Muscle of back (tissue), 11 donors: ENCODE measurements around the gene HARS2. TPM values are rescaled to one million over a fixed set of nuclear protein-coding genes. Genes with fewer than 3 reads are reported as not detected.
"Not testable (repeated sequence)": the region's sequence is repeated elsewhere in the genome, so short reads cannot be mapped to it uniquely, and the experiment has no call there.

Experiments
- DNase-seq, 3 donors: peaks; one replicate each; pipeline versions ENCODE4 v3.0.0 to v3.0.0-alpha.2; 2013
- polyA plus RNA-seq, 10 donors: library from polyadenylated mRNA; unstranded; fragments of 120-200 nt; gene quantifications; one replicate each; pipeline ENCODE4 v1.2.1, GENCODE V29; 2013; ENCODE audit not compliant: insufficient read length in 10 of 10

The HARS2 gene
- polyA plus RNA-seq, 10 donors: 20.5 to 35.9 (median 25.3) TPM

DNA sequence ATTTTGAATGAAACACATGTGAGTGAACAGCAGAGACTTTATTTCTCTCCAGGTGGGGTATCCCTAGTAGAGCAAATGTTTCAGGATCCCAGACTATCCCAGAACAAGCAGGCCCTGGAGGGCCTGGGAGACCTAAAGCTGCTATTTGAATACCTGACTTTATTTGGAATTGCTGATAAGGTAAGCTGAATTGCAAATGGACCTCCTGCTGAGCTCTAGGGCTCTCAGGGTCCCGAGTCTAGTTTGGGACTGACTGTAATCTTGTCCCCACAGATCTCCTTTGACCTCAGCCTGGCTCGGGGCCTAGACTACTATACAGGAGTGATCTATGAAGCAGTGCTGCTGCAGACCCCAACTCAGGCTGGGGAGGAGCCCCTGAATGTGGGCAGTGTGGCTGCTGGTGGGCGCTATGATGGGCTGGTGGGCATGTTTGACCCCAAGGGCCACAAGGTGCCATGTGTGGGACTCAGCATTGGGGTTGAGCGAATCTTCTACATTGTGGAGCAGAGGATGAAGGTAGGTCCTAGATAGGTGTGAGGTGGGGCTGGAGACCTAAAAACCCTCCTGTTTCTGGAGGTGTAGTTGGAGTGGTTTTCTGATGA is 5.7 kb downstream of the HARS2 start:
- no peak for DNase-seq

DNA sequence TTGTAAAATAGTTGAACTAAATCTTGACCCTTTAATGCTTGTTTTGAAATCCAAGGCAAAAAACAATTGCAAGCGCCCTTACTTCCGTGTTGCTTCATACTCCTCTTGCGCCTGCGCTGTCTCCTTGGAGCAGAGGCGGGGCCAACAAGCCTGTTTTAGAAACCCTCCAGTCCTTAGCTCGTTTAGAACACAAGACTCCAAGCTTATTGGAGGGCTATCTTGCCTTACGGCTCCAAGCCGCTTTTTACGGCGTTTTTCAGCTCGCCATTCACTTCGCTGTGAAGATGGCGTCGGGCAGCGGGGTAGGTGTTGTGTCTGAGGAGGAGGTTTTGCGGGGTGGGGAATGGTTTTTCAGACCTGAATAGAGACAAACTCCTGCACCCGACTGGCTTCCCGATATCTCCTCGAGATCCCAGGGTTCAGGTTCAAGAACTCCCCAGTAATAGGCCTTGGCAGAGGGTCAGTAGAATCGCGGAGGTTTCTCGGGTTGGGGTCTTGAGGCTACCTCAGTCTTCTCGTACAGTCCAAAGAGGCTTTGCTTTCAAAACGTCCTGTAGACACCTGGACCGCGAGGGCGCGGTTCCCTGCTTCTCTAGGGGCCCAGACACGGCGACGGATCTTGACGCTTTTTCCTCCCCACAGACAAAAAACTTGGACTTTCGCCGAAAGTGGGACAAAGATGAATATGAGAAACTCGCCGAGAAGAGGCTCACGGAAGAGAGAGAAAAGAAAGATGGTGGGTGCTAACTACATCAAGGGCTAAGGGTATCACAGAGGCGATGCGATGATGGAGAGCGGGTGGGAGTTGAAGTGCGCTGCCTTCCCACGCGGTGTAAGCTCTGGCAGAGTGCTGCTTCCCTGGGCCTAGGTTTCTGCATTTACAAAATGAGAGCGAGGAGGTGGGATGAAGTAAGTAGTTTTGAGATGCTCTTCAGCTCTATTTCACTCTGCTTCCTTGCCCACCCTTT is 9.2 kb downstream of the HARS2 start, which contains the start of gene ZMAT2:
Gene ZMAT2 (plus strand): TSS at position 271 of the 968 bp plus-strand sequence. CDS start 14 bp downstream, at position 285.
- peak; percentile 95 to 98 (median 98) for DNase-seq

DNA sequence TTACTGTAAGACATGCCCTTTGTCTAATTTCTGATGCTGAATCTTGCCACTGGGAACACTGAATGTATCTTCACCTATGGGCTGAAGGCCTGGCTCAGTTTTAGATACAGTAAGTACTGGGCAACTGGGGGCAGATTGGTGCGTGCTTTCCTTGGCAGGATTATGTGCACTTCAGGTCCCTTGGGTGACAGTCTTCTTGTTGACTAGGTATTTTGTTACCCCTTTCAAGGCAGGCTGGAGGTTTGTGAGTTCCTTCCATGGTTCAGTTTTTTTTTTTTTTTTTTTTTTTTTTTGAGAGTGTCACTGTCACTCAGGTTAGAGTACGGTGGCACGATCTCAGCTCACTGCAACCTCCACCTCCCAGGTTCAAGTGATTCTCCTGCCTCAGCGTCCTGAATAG is 16.6 kb downstream of the HARS2 start:
- DNase-seq: no peak

DNA sequence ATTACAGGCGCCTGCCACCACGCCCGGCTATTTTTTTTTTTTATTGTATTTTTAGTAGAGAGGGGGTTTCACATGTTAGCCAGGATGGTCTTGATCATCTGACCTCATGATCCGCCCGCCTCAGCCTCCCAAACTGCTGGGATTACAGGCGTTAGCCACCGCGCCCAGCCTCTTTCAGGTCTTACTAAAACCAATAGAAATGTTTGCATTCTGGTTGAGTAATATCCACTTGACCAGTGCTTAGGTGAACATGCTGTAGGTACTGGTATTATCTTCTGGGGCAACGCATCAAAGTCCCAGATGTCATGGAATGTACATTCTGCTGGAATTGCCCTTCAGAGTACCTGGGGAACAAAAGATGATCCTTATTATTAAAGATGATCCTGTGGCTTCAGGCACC is 17.5 kb downstream of the HARS2 start:
- DNase-seq: not testable (repeated sequence)

DNA sequence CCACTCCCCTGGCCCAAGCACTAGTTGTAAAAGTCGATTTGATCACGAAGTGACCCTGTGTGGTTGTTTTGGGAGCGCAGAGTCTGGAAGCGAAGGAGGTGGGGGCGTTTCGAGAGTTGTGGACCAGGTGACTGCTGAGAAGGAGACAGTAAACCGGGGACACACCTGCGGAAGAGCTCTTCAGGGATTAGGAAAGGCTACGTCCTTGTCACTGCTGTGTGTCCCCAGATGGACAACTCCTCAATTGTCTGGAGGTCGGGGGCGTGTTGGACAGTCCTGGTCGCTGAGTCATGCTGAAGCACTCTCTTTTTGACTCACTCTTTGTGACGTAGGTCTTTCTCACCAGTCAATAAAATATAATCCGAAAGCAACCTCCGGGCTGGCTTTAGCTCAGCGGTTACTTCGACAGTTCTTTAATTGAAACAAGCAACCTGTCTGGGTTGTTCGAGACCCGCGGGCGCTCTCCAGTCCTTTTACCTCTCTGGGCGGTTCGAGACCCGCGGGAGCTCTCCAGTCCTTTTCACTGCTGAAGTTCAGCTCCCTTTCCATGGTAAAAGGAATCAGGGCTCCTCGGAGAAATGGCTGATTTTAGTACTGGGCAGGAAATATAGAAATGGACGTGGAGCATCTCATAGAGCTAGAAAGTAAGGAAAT is 19.8 kb downstream of the HARS2 start:
- peak; percentile 76 to 93 (median 92) for DNase-seq

DNA sequence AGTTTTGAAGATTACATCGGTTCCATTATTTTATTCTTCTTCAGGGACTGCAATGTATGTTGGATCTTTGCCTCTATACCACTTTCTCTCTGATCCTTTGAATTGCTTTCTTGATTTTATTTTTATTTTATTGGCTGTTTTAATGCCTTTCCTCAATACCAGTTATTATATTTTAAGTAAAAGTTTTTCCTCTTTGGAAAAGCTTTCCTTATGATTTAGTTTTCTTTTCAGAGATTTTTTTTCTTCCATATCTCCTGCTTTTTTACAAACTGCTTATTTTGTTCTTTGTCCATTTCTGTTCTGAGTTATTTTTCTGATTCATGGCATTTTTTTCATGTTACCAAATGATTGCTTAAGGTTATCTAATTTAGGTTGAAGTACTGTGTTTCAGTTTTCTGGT is 20.5 kb downstream of the HARS2 start:
- no peak for DNase-seq

DNA sequence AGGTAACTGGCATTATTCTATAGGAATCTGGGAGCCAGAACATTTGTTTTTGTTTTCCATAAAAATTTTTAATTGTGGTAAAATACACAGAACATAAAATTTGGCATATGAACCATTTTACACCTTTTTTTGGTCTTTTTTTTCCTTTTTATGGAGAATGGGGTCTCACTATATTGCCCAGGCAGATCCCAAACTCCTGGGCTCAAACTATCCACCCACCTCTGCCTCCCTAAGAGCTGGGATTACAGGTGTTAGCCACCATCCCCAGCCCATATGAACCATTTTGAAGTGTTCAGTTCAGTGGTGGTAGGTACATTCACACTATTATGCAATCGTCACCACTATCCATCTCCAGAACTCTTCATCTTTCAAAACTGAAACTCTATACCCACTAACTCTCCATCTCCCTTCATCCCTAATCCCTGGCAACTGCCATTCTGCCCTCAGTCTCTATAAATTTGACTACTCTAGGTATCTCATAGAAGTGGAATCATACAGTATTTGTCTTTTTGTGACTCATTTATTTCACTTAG is 22.4 kb downstream of the HARS2 start:
- DNase-seq: no peak

DNA sequence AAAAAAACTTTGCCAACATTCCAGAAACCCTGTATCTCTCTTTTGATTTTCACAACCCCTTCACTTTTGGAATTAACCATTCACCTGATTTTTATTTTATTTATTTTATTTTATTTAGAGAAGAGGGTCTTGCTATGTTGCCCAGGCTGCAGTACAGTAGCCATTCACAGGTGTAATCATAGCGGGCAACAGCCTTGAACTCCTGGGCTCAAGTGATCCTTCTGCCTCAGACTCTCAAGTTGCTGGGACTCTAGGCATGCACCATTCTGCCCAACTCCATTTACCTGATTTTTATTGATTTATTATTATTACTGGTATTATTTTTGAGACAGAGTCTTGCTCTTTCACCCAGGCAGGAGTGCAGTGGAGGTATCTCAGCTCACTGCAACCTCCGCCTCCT is 25.0 kb downstream of the HARS2 start:
- DNase-seq: not testable (repeated sequence)

DNA sequence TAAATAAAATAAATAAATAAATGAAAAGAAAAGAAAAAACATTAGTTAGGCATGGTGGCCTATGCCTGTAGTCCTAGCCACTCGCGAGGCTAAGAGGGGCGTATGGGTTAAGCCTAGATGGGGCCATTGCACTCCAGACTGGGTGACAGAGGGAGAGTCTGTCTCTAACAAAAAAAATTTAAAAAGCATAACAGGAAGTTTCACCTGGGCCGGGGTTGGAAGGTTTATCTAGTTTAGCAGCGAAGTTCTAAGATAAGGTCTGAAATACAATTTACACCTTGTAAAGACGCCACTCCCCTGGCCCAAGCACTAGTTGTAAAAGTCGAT is 27.0 kb downstream of the HARS2 start:
- DNase-seq: no peak

DNA sequence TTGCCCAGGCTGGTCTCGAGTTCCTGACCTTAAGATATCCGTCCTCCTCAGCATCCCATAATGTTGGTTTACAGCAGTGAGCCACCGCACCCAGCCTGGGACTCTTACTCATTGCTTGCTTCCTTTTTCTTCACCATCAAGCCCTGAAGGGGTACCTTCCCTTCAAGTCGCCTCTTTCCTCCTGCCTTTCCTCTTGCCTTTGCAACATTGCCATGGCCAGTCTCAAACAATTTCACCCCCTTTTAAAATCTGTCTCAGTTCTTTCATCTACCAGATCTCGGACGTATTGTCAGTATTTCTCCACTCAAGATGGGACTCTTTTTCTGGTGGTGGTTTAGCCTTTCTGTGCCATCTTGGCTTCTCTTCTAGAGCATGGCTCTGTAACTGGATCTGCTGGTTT is 29.5 kb downstream of the HARS2 start:
- not testable (repeated sequence) for DNase-seq

DNA sequence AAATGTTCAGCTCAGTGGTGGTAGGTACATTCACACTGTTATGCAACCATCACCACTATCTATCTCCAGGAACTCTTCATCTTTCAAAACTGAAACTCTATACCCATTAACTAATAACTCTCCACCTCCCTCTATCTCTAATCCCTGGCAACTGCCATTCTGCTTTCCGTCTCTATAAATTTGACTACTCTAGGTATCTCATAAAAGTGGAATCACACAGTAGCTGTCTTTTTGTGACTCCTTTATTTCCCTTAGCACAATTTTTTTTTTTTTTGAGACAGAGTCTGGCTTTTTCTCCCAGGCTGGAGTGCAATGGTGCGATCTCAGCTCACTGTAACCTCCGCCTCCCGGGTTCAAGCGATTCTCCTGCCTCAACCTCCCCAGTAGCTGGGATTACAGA is 30.1 kb downstream of the HARS2 start:
- DNase-seq: not testable (repeated sequence)

DNA sequence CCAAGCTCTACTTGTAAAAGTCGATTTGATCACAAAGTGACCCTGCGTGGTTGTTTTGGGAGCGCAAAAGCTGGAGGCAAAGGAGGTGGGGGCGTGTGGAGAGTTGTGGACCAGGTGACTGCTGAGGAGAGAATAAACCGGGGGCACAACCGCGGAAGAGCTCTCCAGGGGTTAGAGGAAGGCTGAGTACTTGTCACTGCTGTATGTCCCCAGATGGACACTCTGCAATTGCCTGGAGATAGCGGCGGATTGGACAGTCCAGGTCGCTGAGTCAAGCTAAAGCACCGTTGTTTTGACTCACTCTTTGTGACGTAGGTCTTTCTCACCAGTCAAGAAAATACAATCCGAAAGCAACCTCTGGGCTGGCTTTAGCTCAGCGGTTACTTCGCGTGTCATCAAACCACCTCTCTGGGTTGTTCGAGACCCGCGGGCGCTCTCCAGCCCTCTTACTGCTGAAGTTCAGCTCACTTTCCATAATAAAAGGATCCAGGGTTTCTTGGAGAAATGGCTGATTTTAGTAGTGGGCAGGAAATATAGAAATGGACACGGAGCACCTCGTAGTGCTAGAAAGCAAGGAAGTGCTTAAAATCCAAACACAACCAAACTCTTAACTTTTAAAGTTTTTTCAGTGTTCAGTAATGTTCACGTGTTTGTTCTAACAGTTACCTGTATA is 34.7 kb downstream of the HARS2 start:
- peak; percentile 23 to 74 (median 42) for DNase-seq

DNA sequence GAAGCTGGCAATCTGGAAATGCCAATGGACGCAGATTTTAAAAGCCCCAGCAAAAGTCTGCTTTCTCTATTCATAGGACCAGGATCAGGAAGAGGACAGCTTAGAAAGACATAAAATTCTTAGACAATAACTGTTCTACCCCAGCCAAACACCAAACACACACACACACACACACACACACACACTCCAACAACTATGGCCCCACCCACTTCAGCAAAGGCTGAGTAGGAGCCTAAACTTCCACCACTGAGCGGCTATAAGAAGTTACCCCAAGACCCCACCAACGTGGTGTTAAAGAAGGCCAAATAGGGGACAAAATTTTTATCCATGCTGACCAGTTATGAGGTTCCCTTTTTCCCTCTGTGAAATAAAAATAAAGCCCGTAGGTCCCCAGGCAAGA is 41.8 kb downstream of the HARS2 start:
- no peak for DNase-seq

DNA sequence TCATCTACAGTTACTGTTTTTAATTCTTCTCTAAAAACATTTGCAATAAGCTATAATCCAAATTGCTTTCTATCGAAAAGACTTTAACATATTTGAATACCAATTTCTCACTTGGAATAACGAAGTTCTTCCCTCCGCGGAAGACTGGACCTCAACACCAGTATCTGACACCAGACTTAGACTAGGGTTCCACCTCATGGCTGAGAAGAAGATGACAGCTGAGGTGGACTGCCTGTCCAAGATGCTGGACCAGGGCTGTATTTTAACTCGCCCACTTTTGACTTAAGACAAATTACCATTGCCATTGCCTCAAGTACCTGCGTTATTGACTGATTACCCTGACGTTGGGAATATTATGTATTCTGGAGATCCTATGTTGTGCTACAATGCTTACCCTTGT is 43.1 kb downstream of the HARS2 start:
- no peak for DNase-seq

DNA sequence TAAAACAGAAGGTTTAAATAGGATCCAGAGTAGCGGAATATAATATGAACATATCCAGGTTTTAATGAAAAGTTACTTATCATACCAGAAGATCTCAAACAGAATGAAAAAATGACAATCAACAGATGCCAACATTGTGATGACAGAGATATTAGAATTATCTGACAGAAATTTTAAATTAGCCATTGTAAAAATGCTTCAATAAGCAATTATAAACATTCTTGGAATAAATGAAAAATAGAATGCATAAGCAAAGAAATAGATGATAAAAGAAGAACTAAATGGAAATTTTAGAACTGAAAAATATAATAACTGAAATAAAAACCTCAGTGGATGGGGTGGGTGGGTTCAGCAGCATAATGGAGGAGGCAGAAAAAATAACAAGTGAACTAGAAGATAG is 46.2 kb downstream of the HARS2 start:
- DNase-seq: no peak

DNA sequence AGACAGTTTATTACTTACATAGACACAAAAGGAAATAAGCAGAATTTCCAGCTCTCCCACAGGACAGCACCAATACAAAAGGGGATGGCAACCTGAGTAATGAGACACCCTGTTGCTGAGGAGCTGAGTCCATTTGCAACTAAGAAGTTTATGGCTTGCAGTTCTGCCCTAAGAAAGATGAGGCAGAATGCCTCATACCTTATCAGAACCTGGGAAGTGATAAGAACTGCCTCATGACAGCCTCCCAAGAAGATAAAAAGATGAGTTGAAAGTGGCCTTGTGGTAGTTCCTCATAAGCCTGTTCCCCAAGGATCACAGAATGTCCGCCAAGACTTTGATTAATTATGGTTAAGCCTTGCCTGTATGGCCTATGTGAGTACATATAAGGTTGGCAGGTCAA is 50.7 kb downstream of the HARS2 start:
- DNase-seq: no peak

Other genes with a start within 250 kb of the HARS2 start
- gene EIF4EBP3, start 143.8 kb upstream of the HARS2 start, polyA plus RNA-seq: 10 to 100 TPM in 2 of 10 donors, 1 to 10 TPM in 8; 6.2 to 13.0 (median 8.0) TPM
- gene SRA1, start 134.0 kb upstream of the HARS2 start, polyA plus RNA-seq: 10 to 100 TPM; 18.0 to 27.5 (median 21.6) TPM
- gene APBB3, start 126.9 kb upstream of the HARS2 start, polyA plus RNA-seq: 10 to 100 TPM; 14.4 to 43.7 (median 20.7) TPM
- 10 to 100 TPM; 52.1 to 67.8 (median 54.6) TPM for gene SLC35A4, start 126.6 kb upstream of the HARS2 start, polyA plus RNA-seq
- gene CD14, start 58.3 kb upstream of the HARS2 start, polyA plus RNA-seq: 10 to 100 TPM; 15.2 to 38.2 (median 24.1) TPM
- gene TMCO6, start 52.0 kb upstream of the HARS2 start, polyA plus RNA-seq: 10 to 100 TPM in 2 of 10 donors, 1 to 10 TPM in 8; 5.2 to 12.4 (median 8.1) TPM
- 10 to 100 TPM; 41.3 to 75.2 (median 56.1) TPM for gene NDUFA2, start 43.8 kb upstream of the HARS2 start, polyA plus RNA-seq
- 100 to 1,000 TPM in 2 of 10 donors, 10 to 100 TPM in 8; 81.5 to 114 (median 94.1) TPM for gene IK, start 43.6 kb upstream of the HARS2 start, polyA plus RNA-seq
- gene WDR55, start 26.6 kb upstream of the HARS2 start, polyA plus RNA-seq: 10 to 100 TPM; 10.9 to 16.2 (median 12.8) TPM
- under 1 TPM in 3 of 10 donors, not detected in 7; 0.16 to 0.92 (median 0.24) TPM for gene DND1, start 17.9 kb upstream of the HARS2 start, polyA plus RNA-seq
- gene HARS1, start 85 bp upstream of the HARS2 start, polyA plus RNA-seq: 10 to 100 TPM; 42.2 to 53.9 (median 48.9) TPM
- 10 to 100 TPM; 72.9 to 93.3 (median 78.7) TPM for gene ZMAT2, start 9.0 kb downstream of the HARS2 start, polyA plus RNA-seq
- under 1 TPM in 4 of 10 donors, not detected in 6; 0.05 to 0.11 (median 0.06) TPM for gene PCDHA1, start 94.7 kb downstream of the HARS2 start, polyA plus RNA-seq
- gene PCDHA2, start 103.4 kb downstream of the HARS2 start, polyA plus RNA-seq: under 1 TPM in 8 of 10 donors, not detected in 2; 0.04 to 0.22 (median 0.10) TPM
- under 1 TPM; 0.06 to 0.31 (median 0.23) TPM for gene PCDHA3, start 109.6 kb downstream of the HARS2 start, polyA plus RNA-seq
- gene PCDHA4, start 115.6 kb downstream of the HARS2 start, polyA plus RNA-seq: under 1 TPM; 0.04 to 0.39 (median 0.18) TPM
- under 1 TPM in 2 of 10 donors, not detected in 8; 0.04 to 0.07 TPM for gene PCDHA5, start 130.2 kb downstream of the HARS2 start, polyA plus RNA-seq
- under 1 TPM in 9 of 10 donors, not detected in 1; 0.08 to 0.20 (median 0.16) TPM for gene PCDHA6, start 136.5 kb downstream of the HARS2 start, polyA plus RNA-seq
- under 1 TPM; 0.05 to 0.35 (median 0.13) TPM for gene PCDHA7, start 142.8 kb downstream of the HARS2 start, polyA plus RNA-seq
- under 1 TPM in 6 of 10 donors, not detected in 4; 0.07 to 0.11 (median 0.09) TPM for gene PCDHA8, start 149.7 kb downstream of the HARS2 start, polyA plus RNA-seq
- under 1 TPM in 5 of 10 donors, not detected in 5; 0.04 to 0.07 (median 0.06) TPM for gene PCDHA9, start 156.9 kb downstream of the HARS2 start, polyA plus RNA-seq
- under 1 TPM; 0.07 to 0.29 (median 0.17) TPM for gene PCDHA10, start 164.4 kb downstream of the HARS2 start, polyA plus RNA-seq
- gene PCDHA11, start 177.5 kb downstream of the HARS2 start, polyA plus RNA-seq: under 1 TPM in 7 of 10 donors, not detected in 3; 0.03 to 0.61 (median 0.05) TPM
- under 1 TPM in 6 of 10 donors, not detected in 4; 0.04 to 0.16 (median 0.07) TPM for gene PCDHA12, start 183.9 kb downstream of the HARS2 start, polyA plus RNA-seq
- under 1 TPM in 5 of 10 donors, not detected in 5; 0.04 to 0.22 (median 0.12) TPM for gene PCDHA13, start 190.7 kb downstream of the HARS2 start, polyA plus RNA-seq
- gene PCDHAC1, start 234.8 kb downstream of the HARS2 start, polyA plus RNA-seq: under 1 TPM in 9 of 10 donors, not detected in 1; 0.07 to 0.38 (median 0.12) TPM